GM12878 (cell line): ENCODE results near the gene LRCH4. TPM values are rescaled to one million over a fixed set of nuclear protein-coding genes. Genes with fewer than 3 reads are reported as not detected.
A peak's percentile ranks its signal among the peaks of the same experiment; 100 is the strongest.

Source experiments
- ATAC-seq: fragments of 200-7000 bp; cut with Tn5 transposase; 3 replicates; pipeline ENCODE4 v1.9.1; 2020; ENCODE audit warnings: mild to moderate bottlenecking, moderate library complexity
- BruUV-seq: library from RNA; stranded (reverse); fragments of 400-500 nt; replicated peaks from 2 replicates; lab custom pipeline; 2021; lab: Mats Ljungman, UMichigan
- CTCF ChIA-PET: fragments of 300-600 bp; sonication (Branson Sonifier 250); formaldehyde crosslinking; extraction: SDS; loops from one replicate; lab custom pipeline; 2021; ENCODE audit warnings: inconsistent platforms; lab: Yijun Ruan, JAX
- POLR2A ChIA-PET: fragments of 350-600 bp; formaldehyde crosslinking; extraction: SDS; loops from one replicate; lab custom pipeline; 2021; ENCODE audit warnings: inconsistent platforms; lab: Charles Lee
- RAD21 ChIA-PET: fragments of 300-600 bp; sonication (Branson Sonifier 250); formaldehyde crosslinking; loops from one replicate; lab custom pipeline; 2023; ENCODE audit warnings: antibody characterized with exemption; ENCODE audit not compliant: unreplicated experiment; lab: Charles Lee
- SMC1A ChIA-PET: fragments of 300-600 bp; sonication (Branson Sonifier 250); formaldehyde crosslinking; loops from one replicate; lab custom pipeline; 2023; ENCODE audit not compliant: unreplicated experiment, uncharacterized antibody; lab: Charles Lee
- DNase-seq: peaks from one replicate; pipeline ENCODE4 v3.0.0-alpha.2; 2011; ENCODE audit warnings: low read depth, low spot score
- FAIRE-seq: peaks from 3 replicates; lab custom pipeline; 2011; peaks lifted over from hg19 to GRCh38; lab: Jason Lieb, UNC
- H2AFZ ChIP-seq: 2 replicates; pipeline ENCODE4 v1.6.0; 2011; ENCODE audit warnings: low read depth, low read length, control low read depth; ENCODE audit not compliant: control insufficient read depth
- H3K27ac ChIP-seq: 2 replicates; pipeline ENCODE4 v1.5.1; 2011; ENCODE audit warnings: control low read depth; ENCODE audit not compliant: control insufficient read depth, insufficient read depth
- H3K27me3 ChIP-seq, 2 experiments: replicated peaks in 1 of 2; 2 replicates each; pipeline versions ENCODE4 v1.6.0 to v1.6.1; 2011; ENCODE audit warnings: low read length in 1 of 2; ENCODE audit not compliant: control insufficient read depth in 2 of 2, insufficient read depth in 2 of 2
- H3K36me3 ChIP-seq, 2 experiments: 2 replicates each; pipeline ENCODE4 v1.5.1; 2011; ENCODE audit warnings: low read length in 1 of 2; ENCODE audit not compliant: control insufficient read depth in 2 of 2, insufficient read depth in 2 of 2
- H3K4me1 ChIP-seq: 2 replicates; pipeline ENCODE4 v1.6.1; 2011; ENCODE audit warnings: mild to moderate bottlenecking, low read length, moderate library complexity, mixed read lengths; ENCODE audit not compliant: control insufficient read depth, insufficient read depth
- H3K4me2 ChIP-seq: 2 replicates; pipeline ENCODE4 v1.6.0; 2011; ENCODE audit warnings: control low read depth; ENCODE audit not compliant: control insufficient read depth, insufficient read depth
- H3K4me3 ChIP-seq: fragments of 200-600 bp; sonication (generic); 2 replicates; pipeline ENCODE4 v1.5.1; 2016
- H3K79me2 ChIP-seq: 2 replicates; pipeline ENCODE4 v1.6.0; 2011; ENCODE audit warnings: low read length; ENCODE audit not compliant: control insufficient read depth, insufficient read depth
- H3K9ac ChIP-seq: 2 replicates; pipeline ENCODE4 v1.8.0; 2011; ENCODE audit warnings: low read length, control low read depth, mixed read lengths; ENCODE audit not compliant: control insufficient read depth, insufficient read depth
- H3K9me3 ChIP-seq: replicated peaks from 3 replicates; pipeline ENCODE4 v1.5.1; 2011; ENCODE audit warnings: mild to moderate bottlenecking, low read length; ENCODE audit not compliant: control insufficient read depth, insufficient read depth
- H4K20me1 ChIP-seq: 2 replicates; pipeline ENCODE4 v1.6.0; 2011; ENCODE audit not compliant: control insufficient read depth, insufficient read depth
- E2F8 ChIP-seq: fragments of 450-650 bp; IDR thresholded peaks from 2 replicates; pipeline ENCODE4 v1.6.1; 2018; ENCODE audit warnings: mild to moderate bottlenecking, low read depth, moderate library complexity; ENCODE audit not compliant: partially characterized antibody
- PML ChIP-seq: IDR thresholded peaks from 2 replicates; pipeline ENCODE4 v1.6.1; 2012; ENCODE audit warnings: low read length, inconsistent platforms
- POLR2A ChIP-seq: IDR thresholded peaks from 2 replicates; pipeline ENCODE4 v1.6.1; 2011; ENCODE audit warnings: low read depth, mild to moderate bottlenecking, low read length
- SUPT20H ChIP-seq: IDR thresholded peaks from 2 replicates; pipeline ENCODE4 v1.6.1; 2011; ENCODE audit warnings: low read depth, mild to moderate bottlenecking, low read length, moderate library complexity, borderline replicate concordance; ENCODE audit not compliant: control insufficient read depth
- WRNIP1 ChIP-seq: IDR thresholded peaks from 2 replicates; pipeline ENCODE4 v1.6.1; 2011; ENCODE audit warnings: low read depth, low read length, improper control_type of control experiment, borderline replicate concordance
- WGBS: methylation state at CpG from one replicate; pipeline ENCODE4 v1.1.6; 2016; ENCODE audit warnings: low lambda C conversion rate; ENCODE audit not compliant: insufficient replicate concordance, insufficient coverage; ENCODE audit errors: missing lambda C conversion rate; 5-methylcytosine and 5-hydroxymethylcytosine counted together
- in situ Hi-C: fragments of 300-500 bp; cut with MboI; formaldehyde crosslinking; loops from 9 replicates; pipeline ENCODE4 v1.14.3; 2018; ENCODE audit warnings: mixed read lengths
- intact Hi-C: fragments of 100-400 bp; cut with micrococcal nuclease; formaldehyde crosslinking; loops from one replicate; pipeline ENCODE4 v1.14.2; 2022; ENCODE audit not compliant: unreplicated experiment
- polyA plus RNA-seq, 11 experiments: library from polyadenylated mRNA; depleted of rRNA in 4 of 11; unstranded in 6 of 11; stranded (reverse) in 5 of 11; fragments of >200 nt; fragmentation: Nextera tagmentation in 4 of 11; fragmentation: Illumina TruSeq in 1 of 11; extraction: Ambion mirVana in 4 of 11; extraction: Trizol in 1 of 11; gene quantifications; 1 replicate in 1 of 11; 2 replicates in 10 of 11; pipeline versions ENCODE4 v1.2.1 to v1.2.3, GENCODE V29; 2011 to 2016; ENCODE audit warnings: inconsistent platforms in 2 of 11, missing spikeins in 2 of 11, low read depth in 1 of 11
- total RNA-seq, 4 experiments: library from RNA; depleted of rRNA in 3 of 4; stranded (reverse); fragments of >200 nt in 3 of 4; fragmentation: Illumina TruSeq in 1 of 4; extraction: Trizol in 1 of 4; gene quantifications; 2 replicates each; pipeline versions ENCODE4 v1.2.1 to v1.2.3, GENCODE V29; 2013 to 2021

The LRCH4 gene
- total and polyA plus RNA-seq, 10 of the 15 experiments (the other 5 are each of a cell fraction or from before 2014, with no cell fraction given): 0.58 to 96.7 (median 28.4) TPM

- TF ChIP-seq WRNIP1 (no peak), POLR2A (peak; percentile 59), PML (0 out of 2 replicates have a peak, but pooled peaks have one; percentile 27), SUPT20H (no peak), E2F8 (no peak)
- POLR2A ChIA-PET: no interaction called here
- Histone ChIP-seq H2AFZ (no peak overlapping the region), H4K20me1 (no peaks in the 10 kb centered on the region), H3K9me3 (no peaks in the 10 kb centered on the region), H3K36me3 (peaks cover 10 to 14% of the 10 kb centered on the region in 2 experiments; a peak in 3 of 4 replicates), H3K27me3 (no peaks in the 10 kb centered on the region), H3K27ac (no peak overlapping the region), H3K4me1 (peaks cover 30% of the 10 kb centered on the region), H3K4me2 (no peak overlapping the region), H3K79me2 (no peaks in the 10 kb centered on the region), H3K9ac (no peak overlapping the region), H3K4me3 (no peak overlapping the region)
- in situ Hi-C loops: no loop called here
- RAD21 ChIA-PET: interaction anchor here (1.0 kb wide), 1 partner anchor 17 kb away, joined by 3 read pairs; no protein-coding TSS in a partner anchor
- CTCF ChIA-PET: interaction anchor here (0.8 to 12.6 kb wide), 5 partner anchors 17 to 124 kb away, joined by 3 to 190 read pairs (median 5); partner anchors contain the start of genes FBXO24 and LRCH4
- ATAC-seq: no peak
- TSS peak; percentile 32 for BruUV-seq
- WGBS: 66% methylated on average over 12 of the region's 12 CpGs
- DNase-seq: no peak
- no peak for FAIRE-seq
- SMC1A ChIA-PET: no interaction called here
- intact Hi-C loops: no loop called here
These were observed 18.7 kb downstream of the LRCH4 start for GRCh38 chr7:100567031-100567730.
